ENCODE measurements around the gene MRPS27. TPM values are rescaled to one million over a fixed set of nuclear protein-coding genes. Genes with fewer than 3 reads are reported as not detected.

The MRPS27 gene
- total and polyA plus RNA-seq, 2 of the 4 experiments (the other 2 are of a cell fraction), result 46.9 to 90.5 TPM

DNA sequence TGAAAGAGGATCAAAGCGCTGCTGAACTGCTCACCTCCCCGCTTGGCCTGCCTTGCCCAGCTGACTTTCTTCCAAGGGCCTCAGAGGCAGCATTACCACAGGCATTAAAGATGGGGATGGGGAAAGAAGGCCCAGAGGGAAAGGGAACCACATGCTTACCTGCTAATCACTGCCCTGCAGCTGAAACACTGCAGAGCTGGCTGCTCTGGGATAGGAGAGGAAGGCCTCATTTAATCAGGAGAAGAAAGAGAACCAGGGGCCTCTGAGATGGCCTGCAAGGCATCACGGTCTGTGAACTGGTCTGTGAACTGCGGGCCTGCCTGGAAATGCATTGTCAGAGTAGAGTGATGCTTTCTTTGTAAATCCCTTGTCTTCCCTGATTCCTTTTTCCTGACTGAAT, 44.9 kb upstream of the MRPS27 start:
- no peak overlapping the region; the same call in 1 of the 2 replicates for H3K14ac ChIP-seq (replicated peaks; ENCODE audit: low read depth, low read length)
- no peaks in the 10 kb centered on the region for H3K9me3 ChIP-seq (ENCODE audit: control insufficient read depth, insufficient read depth, low read length)
- H3K56ac ChIP-seq (ENCODE audit: extremely low read depth, insufficient read depth, low read length), result no peak overlapping the region
- H2AFZ ChIP-seq (replicated peaks; ENCODE audit: low read length, poor library complexity), result no peak overlapping the region
- no peaks in the 10 kb centered on the region for H3K27me3 ChIP-seq (ENCODE audit: control insufficient read depth, insufficient read depth, low read length)
- ATAC-seq (ENCODE audit: low read depth), result no peak
- peak overlapping the region; percentile 12; the same call in 1 of the 2 replicates for H4K5ac ChIP-seq (ENCODE audit: low read depth, low read length)
- no peak overlapping the region for H3K23ac ChIP-seq (ENCODE audit: low read depth, low read length)
- H4K20me1 ChIP-seq (ENCODE audit: insufficient read depth, low read length), result no peaks in the 10 kb centered on the region
- in situ Hi-C loops (cut with MboI; ENCODE audit: low sequenced_read_pairs), result loop anchor here (5.0 to 25.0 kb wide), 2 partner anchors 147 to 452 kb away; partner anchors contain the start of genes TNPO1 and ZNF366
- H3K18ac ChIP-seq (ENCODE audit: low read depth, low read length), result no peak overlapping the region
- H3K4me1 ChIP-seq (ENCODE audit: control insufficient read depth, insufficient read depth, low read length), result peaks cover 8% of the 10 kb centered on the region
- intact Hi-C loops (cut with micrococcal nuclease), result loop anchor here (10.0 kb wide), 2 partner anchors 240 to 480 kb away; no protein-coding TSS in a partner anchor
- H3K9me1 ChIP-seq (ENCODE audit: insufficient read depth, low read length), result peaks cover 8% of the 10 kb centered on the region
- H4K8ac ChIP-seq (ENCODE audit: low read depth in 2 of 2, low read length in 2 of 2), result peak overlapping the region in 1 of 2 experiments; percentile 33; a peak in 1 of 4 replicates
- ChIA-PET CTCF (no interaction called here), POLR2A (ENCODE audit: unreplicated experiment) (no interaction called here)
- DNase-seq, result no peak
- H3K4me2 ChIP-seq (ENCODE audit: low read depth, low read length), result no peak overlapping the region
- peak overlapping the region; percentile 52 for H2AK5ac ChIP-seq (ENCODE audit: low read depth, low read length)
- peak overlapping the region; percentile 44 for H2BK120ac ChIP-seq (ENCODE audit: low read depth, low read length)
- peak overlapping the region; percentile 83 for H2AK9ac ChIP-seq (replicated peaks; ENCODE audit: low read depth, low read length, poor library complexity)
- peaks cover 0 to 6% of the 10 kb centered on the region in 2 experiments; a peak in 3 of 4 replicates for H3K79me1 ChIP-seq (ENCODE audit: low read depth in 1 of 2, low read length in 2 of 2)
- H4K91ac ChIP-seq (ENCODE audit: insufficient read depth, low read depth, low read length), result peak overlapping the region; percentile 70
- no peak overlapping the region for H3K27ac ChIP-seq (ENCODE audit: insufficient read depth, low read length)
- H3K4me3 ChIP-seq (ENCODE audit: insufficient read depth, low read depth, low read length), result no peak overlapping the region
- peak overlapping the region; percentile 2 for H2BK5ac ChIP-seq (ENCODE audit: low read depth, low read length, poor library complexity, severe bottlenecking)
- H3K36me3 ChIP-seq (ENCODE audit: control insufficient read depth, insufficient read depth, low read length), result peaks cover 2% of the 10 kb centered on the region
- no TSS peak for BruUV-seq (replicated peaks)
- H2BK20ac ChIP-seq (ENCODE audit: low read depth, low read length), result peak overlapping the region; percentile 79
- H2BK15ac ChIP-seq (ENCODE audit: low read depth, low read length), result peak overlapping the region; percentile 64; the same call in 2 of the 3 replicates
- no CpG with 5 or more reads among the region's 4 CpGs for WGBS, 2 experiments (ENCODE audit: extremely low coverage in 2 of 2, insufficient read length in 1 of 2)
- TF ChIP-seq RCOR1 (IDR thresholded peaks at IDR 0.05; ENCODE audit: insufficient replicate concordance, low read length), result no peak
- no peak for TF ChIP-seq CHD1 (IDR thresholded peaks at IDR 0.05; ENCODE audit: low read depth, low read length)
- no peak for TF ChIP-seq RAD21 (IDR thresholded peaks at IDR 0.05; ENCODE audit: low read length)
- no peak for TF ChIP-seq POLR2A (IDR thresholded peaks at IDR 0.05; ENCODE audit: low read depth, low read length)
- TF ChIP-seq, protein P1, sequence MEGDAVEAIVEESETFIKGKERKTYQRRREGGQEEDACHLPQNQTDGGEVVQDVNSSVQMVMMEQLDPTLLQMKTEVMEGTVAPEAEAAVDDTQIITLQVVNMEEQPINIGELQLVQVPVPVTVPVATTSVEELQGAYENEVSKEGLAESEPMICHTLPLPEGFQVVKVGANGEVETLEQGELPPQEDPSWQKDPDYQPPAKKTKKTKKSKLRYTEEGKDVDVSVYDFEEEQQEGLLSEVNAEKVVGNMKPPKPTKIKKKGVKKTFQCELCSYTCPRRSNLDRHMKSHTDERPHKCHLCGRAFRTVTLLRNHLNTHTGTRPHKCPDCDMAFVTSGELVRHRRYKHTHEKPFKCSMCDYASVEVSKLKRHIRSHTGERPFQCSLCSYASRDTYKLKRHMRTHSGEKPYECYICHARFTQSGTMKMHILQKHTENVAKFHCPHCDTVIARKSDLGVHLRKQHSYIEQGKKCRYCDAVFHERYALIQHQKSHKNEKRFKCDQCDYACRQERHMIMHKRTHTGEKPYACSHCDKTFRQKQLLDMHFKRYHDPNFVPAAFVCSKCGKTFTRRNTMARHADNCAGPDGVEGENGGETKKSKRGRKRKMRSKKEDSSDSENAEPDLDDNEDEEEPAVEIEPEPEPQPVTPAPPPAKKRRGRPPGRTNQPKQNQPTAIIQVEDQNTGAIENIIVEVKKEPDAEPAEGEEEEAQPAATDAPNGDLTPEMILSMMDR (conservative IDR thresholded peaks at IDR 0.05; ENCODE audit: low read depth, low read length), result no peak
- TF ChIP-seq MXI1 (IDR thresholded peaks at IDR 0.05; ENCODE audit: borderline replicate concordance, low read depth, low read length), result no peak
- TF ChIP-seq SMC3 (IDR thresholded peaks at IDR 0.05; ENCODE audit: low read depth, low read length), result no peak
- no peak for TF ChIP-seq MAFK (IDR thresholded peaks at IDR 0.05; ENCODE audit: low read depth, low read length)
- TF ChIP-seq FOS (IDR thresholded peaks at IDR 0.05; ENCODE audit: low read depth, low read length), result no peak
- TF ChIP-seq, protein P2, sequence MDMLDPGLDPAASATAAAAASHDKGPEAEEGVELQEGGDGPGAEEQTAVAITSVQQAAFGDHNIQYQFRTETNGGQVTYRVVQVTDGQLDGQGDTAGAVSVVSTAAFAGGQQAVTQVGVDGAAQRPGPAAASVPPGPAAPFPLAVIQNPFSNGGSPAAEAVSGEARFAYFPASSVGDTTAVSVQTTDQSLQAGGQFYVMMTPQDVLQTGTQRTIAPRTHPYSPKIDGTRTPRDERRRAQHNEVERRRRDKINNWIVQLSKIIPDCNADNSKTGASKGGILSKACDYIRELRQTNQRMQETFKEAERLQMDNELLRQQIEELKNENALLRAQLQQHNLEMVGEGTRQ (IDR thresholded peaks at IDR 0.05; ENCODE audit: low read depth, low read length), result no peak
- no peak for TF ChIP-seq CEBPB (IDR thresholded peaks at IDR 0.05; ENCODE audit: low read depth, low read length)
- peak overlapping the region; percentile 67 for H3K4ac ChIP-seq (ENCODE audit: low read depth, low read length)
- no peak overlapping the region for H3K9ac ChIP-seq (ENCODE audit: low read depth, low read length)
- dilution Hi-C loops (cut with HindIII; ENCODE audit: low sequenced_read_pairs, unreplicated experiment), result no loop called here
